Measurements from ENCODE around the gene XIRP2.

GRCh38 chr2:167212014-167212648 is 323.9 kb downstream of the XIRP2 start:
- no peak for TF ChIP-seq EGR1 (IDR thresholded peaks at IDR 0.05; ENCODE audit: low read depth)
- no peak for TF ChIP-seq YY1 (IDR thresholded peaks at IDR 0.05; ENCODE audit: extremely low read depth, insufficient replicate concordance, low read depth, low read length)
- peak; percentile 40 to 72 (median 59); a peak in 5 of 6 replicates for TF ChIP-seq CTCF (IDR thresholded peaks at IDR 0.05 in 2 of 3, conservative IDR thresholded peaks at IDR 0.05 in 1 of 3; ENCODE audit: borderline replicate concordance in 1 of 3, insufficient read depth in 1 of 3, low read depth in 2 of 3, low read length in 2 of 3)
- TF ChIP-seq JUND (IDR thresholded peaks at IDR 0.05): no peak
